CD4-positive, alpha-beta T cell (primary cell): Measurements from ENCODE around the gene OAS3. TPM values are rescaled to one million over a fixed set of nuclear protein-coding genes. Genes with fewer than 3 reads are reported as not detected.

Experiments
- ATAC-seq: fragments of 200-7000 bp; cut with Tn5 transposase; one replicate; pipeline ENCODE4 v1.10.0; 2022; ENCODE audit warnings: mild to moderate bottlenecking; ENCODE audit not compliant: poor library complexity
- CTCF ChIA-PET: fragments of 350-600 bp; sonication (Branson Sonifier 250); formaldehyde crosslinking; loops from one replicate; lab custom pipeline; 2021; ENCODE audit warnings: antibody characterized with exemption, inconsistent platforms; lab: Charles Lee
- POLR2A ChIA-PET: fragments of 350-600 bp; sonication (Branson Sonifier 250); formaldehyde crosslinking; loops from one replicate; lab custom pipeline; 2021; ENCODE audit warnings: antibody characterized with exemption, inconsistent platforms; lab: Charles Lee
- DNase-seq, 14 experiments: peaks; one replicate each; pipeline ENCODE4 v3.0.0-alpha.2; 2013 to 2020; ENCODE audit warnings: mixed read lengths in 2 of 14
- H3K27ac ChIP-seq, 2 donors: one replicate each; pipeline versions ENCODE4 v1.5.1 to v1.7.0; 2013; ENCODE audit warnings: low read length in 2 of 2, low read depth in 1 of 2, mild to moderate bottlenecking in 1 of 2
- H3K27me3 ChIP-seq, 2 experiments: 1 replicate in 1 of 2; 2 replicates in 1 of 2; pipeline versions ENCODE4 v1.6.1 to v1.7.0; 2013; ENCODE audit warnings: low read length in 2 of 2, control low read depth in 1 of 2, mild to moderate bottlenecking in 1 of 2, moderate library complexity in 1 of 2; ENCODE audit not compliant: insufficient read depth in 2 of 2, control insufficient read depth in 1 of 2
- H3K36me3 ChIP-seq: one replicate; pipeline ENCODE4 v1.6.1; 2013; ENCODE audit warnings: low read length, control low read depth; ENCODE audit not compliant: insufficient read depth
- H3K4me1 ChIP-seq: one replicate; pipeline ENCODE4 v1.6.1; 2013; ENCODE audit warnings: low read length, control low read depth; ENCODE audit not compliant: insufficient read depth
- H3K4me3 ChIP-seq: one replicate; pipeline ENCODE4 v1.5.1; 2013; ENCODE audit warnings: mild to moderate bottlenecking, low read length, moderate library complexity
- H3K9me3 ChIP-seq, 2 experiments: 1 replicate in 1 of 2; 2 replicates in 1 of 2; pipeline versions ENCODE4 v1.6.1 to v1.7.0; 2013; ENCODE audit warnings: low read length in 2 of 2, mild to moderate bottlenecking in 2 of 2, control low read depth in 1 of 2, moderate library complexity in 1 of 2; ENCODE audit not compliant: control insufficient read depth in 1 of 2, insufficient read depth in 1 of 2
- H3K27ac Mint-ChIP-seq: one replicate; pipeline ENCODE4 v1.8.0; 2020; ENCODE audit warnings: mixed read lengths
- H3K27me3 Mint-ChIP-seq: one replicate; pipeline ENCODE4 v1.8.0; 2021; ENCODE audit warnings: mixed read lengths
- H3K36me3 Mint-ChIP-seq: one replicate; pipeline ENCODE4 v1.8.0; 2021; ENCODE audit warnings: low read depth, mixed read lengths
- H3K4me1 Mint-ChIP-seq: one replicate; pipeline ENCODE4 v1.8.0; 2021; ENCODE audit warnings: low read depth, mixed read lengths
- H3K4me3 Mint-ChIP-seq: one replicate; pipeline ENCODE4 v1.8.0; 2020; ENCODE audit warnings: mild to moderate bottlenecking, mixed read lengths
- H3K9me3 Mint-ChIP-seq: one replicate; pipeline ENCODE4 v1.8.0; 2020; ENCODE audit warnings: mixed read lengths
- intact Hi-C, 2 experiments: fragments of 100-400 bp; cut with DNase I in 1 of 2; cut with micrococcal nuclease in 1 of 2; formaldehyde crosslinking; loops; one replicate each; pipeline versions ENCODE4 v1.15.1 to v1.9.0; 2023 to 2025; cut with DNase I, micrococcal nuclease
- polyA plus RNA-seq, 2 donors: library from polyadenylated mRNA; unstranded; fragments of 120-200 nt; gene quantifications; one replicate each; pipeline ENCODE4 v1.2.1, GENCODE V29; 2013
- total RNA-seq, 174 experiments: library from RNA in 2 of 174; stranded (reverse) in 2 of 174; gene quantifications; one replicate each; pipeline ENCODE4 v1.2.3 and lab custom pipeline; 2021 to 2026
- TF ChIP-seq, protein P1 (sequence below): fragments of 200-600 bp; IDR thresholded peaks from one replicate; pipeline ENCODE4 v1.8.0; 2022; ENCODE audit warnings: antibody characterized with exemption, mild to moderate bottlenecking

OAS3 gene, protein sequence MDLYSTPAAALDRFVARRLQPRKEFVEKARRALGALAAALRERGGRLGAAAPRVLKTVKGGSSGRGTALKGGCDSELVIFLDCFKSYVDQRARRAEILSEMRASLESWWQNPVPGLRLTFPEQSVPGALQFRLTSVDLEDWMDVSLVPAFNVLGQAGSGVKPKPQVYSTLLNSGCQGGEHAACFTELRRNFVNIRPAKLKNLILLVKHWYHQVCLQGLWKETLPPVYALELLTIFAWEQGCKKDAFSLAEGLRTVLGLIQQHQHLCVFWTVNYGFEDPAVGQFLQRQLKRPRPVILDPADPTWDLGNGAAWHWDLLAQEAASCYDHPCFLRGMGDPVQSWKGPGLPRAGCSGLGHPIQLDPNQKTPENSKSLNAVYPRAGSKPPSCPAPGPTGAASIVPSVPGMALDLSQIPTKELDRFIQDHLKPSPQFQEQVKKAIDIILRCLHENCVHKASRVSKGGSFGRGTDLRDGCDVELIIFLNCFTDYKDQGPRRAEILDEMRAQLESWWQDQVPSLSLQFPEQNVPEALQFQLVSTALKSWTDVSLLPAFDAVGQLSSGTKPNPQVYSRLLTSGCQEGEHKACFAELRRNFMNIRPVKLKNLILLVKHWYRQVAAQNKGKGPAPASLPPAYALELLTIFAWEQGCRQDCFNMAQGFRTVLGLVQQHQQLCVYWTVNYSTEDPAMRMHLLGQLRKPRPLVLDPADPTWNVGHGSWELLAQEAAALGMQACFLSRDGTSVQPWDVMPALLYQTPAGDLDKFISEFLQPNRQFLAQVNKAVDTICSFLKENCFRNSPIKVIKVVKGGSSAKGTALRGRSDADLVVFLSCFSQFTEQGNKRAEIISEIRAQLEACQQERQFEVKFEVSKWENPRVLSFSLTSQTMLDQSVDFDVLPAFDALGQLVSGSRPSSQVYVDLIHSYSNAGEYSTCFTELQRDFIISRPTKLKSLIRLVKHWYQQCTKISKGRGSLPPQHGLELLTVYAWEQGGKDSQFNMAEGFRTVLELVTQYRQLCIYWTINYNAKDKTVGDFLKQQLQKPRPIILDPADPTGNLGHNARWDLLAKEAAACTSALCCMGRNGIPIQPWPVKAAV
- total RNA-seq (10 to 100 TPM; 13.9 to 14.5 TPM), total RNA-seq (lab: John Stamatoyannopoulos, UW) (9.1 to 777 (median 32.6) reads per million in 172 experiments)
- 28.3 TPM for polyA plus RNA-seq (2013, experiment 1 of 2)
- polyA plus RNA-seq (2013, experiment 2 of 2), result 25.7 TPM

DNA sequence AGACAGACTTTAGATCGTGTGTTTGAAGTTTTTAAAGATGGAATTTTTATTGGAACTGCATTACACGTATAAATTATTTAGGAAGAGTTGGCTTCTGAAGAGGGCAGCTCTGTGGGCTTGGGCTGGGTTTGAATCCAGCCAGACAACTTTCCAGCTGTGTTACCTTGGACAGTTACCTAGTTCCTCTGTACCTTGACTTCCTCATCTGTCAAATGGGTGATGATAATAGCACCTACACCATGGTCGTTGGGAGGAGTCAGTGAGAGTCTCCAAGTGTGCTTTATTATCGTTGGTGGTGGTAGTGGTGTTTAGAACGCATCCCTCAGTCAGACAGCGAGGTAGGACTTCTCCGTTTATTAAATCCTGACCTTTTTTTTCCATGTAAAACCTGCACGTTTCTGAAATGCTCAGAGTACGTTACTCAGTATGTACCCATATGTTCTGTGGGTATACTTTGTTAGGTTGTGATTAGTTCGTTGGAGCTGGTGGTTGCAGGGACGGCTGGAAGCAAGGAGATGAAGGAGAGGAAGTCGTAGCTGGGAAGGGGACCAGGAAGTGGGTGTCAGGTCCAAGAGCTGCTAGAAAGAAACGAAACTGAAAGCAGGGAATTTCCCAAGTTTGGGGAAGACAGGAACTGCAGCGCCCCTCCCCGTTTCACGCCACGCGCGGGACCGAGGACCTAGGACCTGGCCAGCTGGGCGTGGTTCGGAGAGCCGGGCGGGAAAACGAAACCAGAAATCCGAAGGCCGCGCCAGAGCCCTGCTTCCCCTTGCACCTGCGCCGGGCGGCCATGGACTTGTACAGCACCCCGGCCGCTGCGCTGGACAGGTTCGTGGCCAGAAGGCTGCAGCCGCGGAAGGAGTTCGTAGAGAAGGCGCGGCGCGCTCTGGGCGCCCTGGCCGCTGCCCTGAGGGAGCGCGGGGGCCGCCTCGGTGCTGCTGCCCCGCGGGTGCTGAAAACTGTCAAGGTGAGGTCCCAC, at the start of gene OAS3:
TSS of gene OAS3 (plus strand) at position 734 of the 979 bp plus-strand sequence. CDS start at position 791, 57 bp downstream.
- Mint-ChIP-seq H3K27ac (peak within 1 kb of the TSS; percentile 84), H3K36me3 (peaks cover 17% of the 10 kb centered on the region), H3K4me1 (peaks cover 31% of the 10 kb centered on the region), H3K4me3 (peak within 1 kb of the TSS; percentile 93), H3K27me3 (no peaks in the 10 kb centered on the region), H3K9me3 (peaks cover 8% of the 10 kb centered on the region)
- DNase-seq, result peak; percentile 33 to 92 (median 54)
- H3K27ac ChIP-seq, result peak within 1 kb of the TSS; percentile 57 to 85
- TF ChIP-seq, protein P1, sequence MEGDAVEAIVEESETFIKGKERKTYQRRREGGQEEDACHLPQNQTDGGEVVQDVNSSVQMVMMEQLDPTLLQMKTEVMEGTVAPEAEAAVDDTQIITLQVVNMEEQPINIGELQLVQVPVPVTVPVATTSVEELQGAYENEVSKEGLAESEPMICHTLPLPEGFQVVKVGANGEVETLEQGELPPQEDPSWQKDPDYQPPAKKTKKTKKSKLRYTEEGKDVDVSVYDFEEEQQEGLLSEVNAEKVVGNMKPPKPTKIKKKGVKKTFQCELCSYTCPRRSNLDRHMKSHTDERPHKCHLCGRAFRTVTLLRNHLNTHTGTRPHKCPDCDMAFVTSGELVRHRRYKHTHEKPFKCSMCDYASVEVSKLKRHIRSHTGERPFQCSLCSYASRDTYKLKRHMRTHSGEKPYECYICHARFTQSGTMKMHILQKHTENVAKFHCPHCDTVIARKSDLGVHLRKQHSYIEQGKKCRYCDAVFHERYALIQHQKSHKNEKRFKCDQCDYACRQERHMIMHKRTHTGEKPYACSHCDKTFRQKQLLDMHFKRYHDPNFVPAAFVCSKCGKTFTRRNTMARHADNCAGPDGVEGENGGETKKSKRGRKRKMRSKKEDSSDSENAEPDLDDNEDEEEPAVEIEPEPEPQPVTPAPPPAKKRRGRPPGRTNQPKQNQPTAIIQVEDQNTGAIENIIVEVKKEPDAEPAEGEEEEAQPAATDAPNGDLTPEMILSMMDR, result no peak
- intact Hi-C loops, result loop anchor here (2.0 to 5.0 kb wide), 4 partner anchors 35 to 41 kb away; partner anchors contain the start of gene OAS2 (in 2 of the 2)
- H3K4me3 ChIP-seq, result peak within 1 kb of the TSS; percentile 82
- POLR2A ChIA-PET, result interaction anchor here (0.7 to 2.1 kb wide), 8 partner anchors 13 to 323 kb away, joined by 3 to 50 read pairs (median 4); partner anchors contain the start of genes OAS1 and OAS2
- ATAC-seq, result peak; percentile 66
- peaks cover 15% of the 10 kb centered on the region for H3K36me3 ChIP-seq
- CTCF ChIA-PET, result interaction anchor here (0.6 to 1.2 kb wide), 2 partner anchors 79 to 295 kb away, joined by 3 to 4 read pairs; no protein-coding TSS in a partner anchor
- no peaks in the 10 kb centered on the region for H3K9me3 ChIP-seq
- no peaks in the 10 kb centered on the region for H3K27me3 ChIP-seq
- H3K4me1 ChIP-seq, result peaks cover 28% of the 10 kb centered on the region

DNA sequence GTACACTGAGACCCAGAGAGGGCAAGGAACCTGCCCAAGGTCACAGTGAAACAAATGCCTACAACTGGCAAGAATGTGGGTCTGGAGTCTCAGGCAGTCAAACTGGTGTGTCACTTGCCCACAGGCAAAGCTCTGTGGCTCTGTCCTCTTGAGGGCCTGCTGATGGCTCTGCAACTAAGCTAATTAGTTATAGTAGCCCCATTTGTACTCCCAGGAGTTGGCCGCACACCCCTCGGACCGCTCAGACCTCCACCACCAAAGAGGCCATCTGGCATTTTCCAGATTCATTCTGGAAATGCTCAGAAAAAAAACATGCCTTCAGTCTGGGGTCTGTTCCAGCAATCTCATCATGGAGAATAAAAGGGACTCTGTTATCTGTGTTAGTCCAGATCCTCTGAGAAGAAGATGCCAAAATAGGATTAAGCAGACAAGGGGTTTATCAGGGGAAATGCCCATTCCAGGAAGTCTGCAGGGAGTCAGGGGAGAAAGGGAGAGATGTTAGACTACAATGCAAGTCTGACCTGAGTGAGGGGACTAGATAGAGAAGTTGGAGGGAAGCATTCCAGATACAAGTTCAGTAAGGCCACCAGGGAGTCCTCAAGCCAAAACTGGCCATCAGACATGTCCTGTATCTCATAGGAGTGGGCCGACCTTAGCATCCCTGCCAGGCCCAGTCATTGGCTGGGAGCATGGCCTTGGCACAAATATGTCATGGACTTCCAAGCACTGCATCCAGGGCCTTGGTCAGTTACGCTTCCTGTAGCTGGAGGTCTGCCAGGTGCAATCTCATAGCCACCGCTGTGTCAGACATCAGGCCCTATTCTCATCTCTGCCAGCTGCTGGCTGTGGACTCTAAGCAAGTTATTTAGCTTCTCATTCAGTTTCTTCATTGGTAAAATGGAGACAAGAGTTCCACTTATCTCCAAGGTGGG, 46.9 kb upstream of the OAS3 start:
- ATAC-seq, result no peak

More for the DNA sequence above, 46.9 kb upstream of the OAS3 start:
- ChIA-PET CTCF (no interaction called here), POLR2A (no interaction called here)
- Mint-ChIP-seq H3K27ac (no peak overlapping the region), H3K4me1 (no peaks in the 10 kb centered on the region), H3K27me3 (peaks cover 16% of the 10 kb centered on the region), H3K9me3 (no peaks in the 10 kb centered on the region), H3K36me3 (no peaks in the 10 kb centered on the region), H3K4me3 (no peak overlapping the region)
- TF ChIP-seq, protein P1, result no peak
- no peaks in the 10 kb centered on the region for H3K36me3 ChIP-seq
- intact Hi-C loops, result no loop called here
- no peak for DNase-seq
- no peaks in the 10 kb centered on the region for H3K9me3 ChIP-seq
- no peak overlapping the region for H3K4me3 ChIP-seq
- no peaks in the 10 kb centered on the region for H3K4me1 ChIP-seq
- peaks cover 0 to 5% of the 10 kb centered on the region in 2 experiments for H3K27me3 ChIP-seq
- H3K27ac ChIP-seq, result no peak overlapping the region
